A549 (cell line): ENCODE data around the gene FAM3C. TPM values are rescaled to one million over a fixed set of nuclear protein-coding genes. Genes with fewer than 3 reads are reported as not detected.
A peak's percentile ranks its signal among the peaks of the same experiment; 100 is the strongest.

ENCODE experiments used
- ATAC-seq, 2 experiments: fragments of 200-7000 bp in 1 of 2; fragments of >200 bp in 1 of 2; cut with Nextera tagmentation in 1 of 2; cut with Tn5 transposase in 1 of 2; 3 replicates each; pipeline versions ENCODE4 v1.8.0 to v1.9.1; 2018 to 2020; ENCODE audit warnings: mild to moderate bottlenecking in 1 of 2, moderate library complexity in 1 of 2
- CTCF ChIA-PET: fragments of 300-600 bp; sonication (Branson Sonifier 250); formaldehyde crosslinking; extraction: SDS; loops from one replicate; lab custom pipeline; 2021; ENCODE audit warnings: antibody characterized with exemption, inconsistent platforms; lab: Yijun Ruan, JAX
- POLR2A ChIA-PET: fragments of 350-600 bp; formaldehyde crosslinking; extraction: SDS; loops from one replicate; lab custom pipeline; 2021; ENCODE audit warnings: antibody characterized with exemption, inconsistent platforms; lab: Yijun Ruan, JAX
- DNase-seq, 2 experiments: peaks; one replicate each; pipeline versions ENCODE4 v3.0.0 to v3.0.0-alpha.2; 2011 to 2016; ENCODE audit warnings: low read depth in 1 of 2, low spot score in 1 of 2
- FAIRE-seq: peaks from 2 replicates; lab custom pipeline; 2011; peaks lifted over from hg19 to GRCh38; lab: Jason Lieb, UNC
- H3K27ac ChIP-seq, 2 experiments: fragments of >200 bp; sonication (Bioruptor Twin); formaldehyde crosslinking; 3 replicates each; pipeline ENCODE4 v1.5.1; 2016 to 2017
- H3K4me1 ChIP-seq: fragments of >200 bp; sonication (Bioruptor Twin); formaldehyde crosslinking; 3 replicates; pipeline ENCODE4 v1.6.1; 2016
- H3K4me2 ChIP-seq: fragments of >200 bp; sonication (Bioruptor Twin); formaldehyde crosslinking; 3 replicates; pipeline ENCODE4 v1.6.1; 2016
- H3K4me3 ChIP-seq: fragments of >200 bp; sonication (Bioruptor Twin); formaldehyde crosslinking; 3 replicates; pipeline ENCODE4 v1.5.1; 2016
- H3K9me3 ChIP-seq: fragments of >200 bp; sonication (Bioruptor Twin); formaldehyde crosslinking; 3 replicates; pipeline ENCODE4 v1.6.1; 2016
- BHLHE40 ChIP-seq: IDR thresholded peaks from 2 replicates; pipeline ENCODE4 v1.6.1; 2012; ENCODE audit warnings: low read depth, low read length, inconsistent platforms
- CBX2 ChIP-seq: fragments of 200-600 bp; sonication (generic); IDR thresholded peaks from 2 replicates; pipeline ENCODE4 v1.6.1; 2016; ENCODE audit warnings: low read depth, mild to moderate bottlenecking, borderline replicate concordance
- CHD4 ChIP-seq: fragments of 200-600 bp; sonication (generic); IDR thresholded peaks from 2 replicates; pipeline ENCODE4 v1.6.1; 2016; ENCODE audit warnings: antibody characterized with exemption, mild to moderate bottlenecking, borderline replicate concordance
- EHF ChIP-seq: fragments of 250-450 bp; sonication (Bioruptor Pico); IDR thresholded peaks from 2 replicates; pipeline ENCODE4 v1.5.0; 2020; ENCODE audit warnings: mild to moderate bottlenecking
- FOSL2 ChIP-seq, 2 experiments: fragments of 450-650 bp in 1 of 2; fragments of >200 bp in 1 of 2; sonication (Bioruptor Twin) in 1 of 2; formaldehyde crosslinking; IDR thresholded peaks; 2 replicates each; pipeline versions ENCODE4 v1.5.0 to v1.6.1; 2016 to 2020; ENCODE audit warnings: mild to moderate bottlenecking in 1 of 2, moderate library complexity in 1 of 2
- HEYL ChIP-seq: fragments of 250-450 bp; sonication (Bioruptor Pico); IDR thresholded peaks from 2 replicates; pipeline ENCODE4 v1.8.0; 2021; ENCODE audit warnings: mild to moderate bottlenecking, moderate library complexity
- HOXB13 ChIP-seq: fragments of 250-450 bp; sonication (Bioruptor Pico); IDR thresholded peaks from 2 replicates; pipeline ENCODE4 v1.5.0; 2020; ENCODE audit warnings: low read depth, mild to moderate bottlenecking, moderate library complexity
- JUN ChIP-seq, 2 experiments: fragments of >200 bp; sonication (Bioruptor Twin); formaldehyde crosslinking; IDR thresholded peaks; 2 replicates in 1 of 2; 3 replicates in 1 of 2; pipeline ENCODE4 v1.6.1; 2016 to 2017
- JUNB ChIP-seq: fragments of >200 bp; sonication (Bioruptor Twin); formaldehyde crosslinking; IDR thresholded peaks from 2 replicates; pipeline ENCODE4 v1.6.1; 2016
- NFE2L2 ChIP-seq: fragments of 150-350 bp; conservative IDR thresholded peaks from 2 replicates; pipeline ENCODE4 v1.6.1; 2014; ENCODE audit warnings: low read length
- NR3C1 ChIP-seq: fragments of >200 bp; sonication (Bioruptor Twin); formaldehyde crosslinking; IDR thresholded peaks from 3 replicates; pipeline ENCODE4 v1.6.1; 2017
- PHF8 ChIP-seq: fragments of 200-600 bp; sonication (generic); IDR thresholded peaks from 2 replicates; pipeline ENCODE4 v1.6.1; 2016; ENCODE audit warnings: low read depth, mild to moderate bottlenecking, antibody characterized with exemption, moderate library complexity, borderline replicate concordance
- RAD21 ChIP-seq, 2 experiments: fragments of >200 bp in 1 of 2; sonication (Bioruptor Twin) in 1 of 2; formaldehyde crosslinking in 1 of 2; IDR thresholded peaks in 1 of 2; conservative IDR thresholded peaks in 1 of 2; 2 replicates in 1 of 2; 3 replicates in 1 of 2; pipeline ENCODE4 v1.6.1; 2012 to 2018; ENCODE audit warnings: inconsistent platforms in 1 of 2
- RNF2 ChIP-seq: fragments of 200-600 bp; sonication (generic); IDR thresholded peaks from 2 replicates; pipeline ENCODE4 v1.6.1; 2016; ENCODE audit warnings: low read depth, mild to moderate bottlenecking, antibody characterized with exemption, moderate library complexity, borderline replicate concordance
- SMC3 ChIP-seq: fragments of >200 bp; sonication (Bioruptor Twin); formaldehyde crosslinking; IDR thresholded peaks from 3 replicates; pipeline ENCODE4 v1.6.1; 2018; ENCODE audit warnings: inconsistent platforms
- ZFP36 ChIP-seq: fragments of 450-650 bp; IDR thresholded peaks from 2 replicates; pipeline ENCODE4 v1.6.1; 2014; ENCODE audit warnings: borderline replicate concordance; ENCODE audit not compliant: partially characterized antibody
- WGBS: methylation state at CpG from one replicate; pipeline ENCODE4 v1.1.6; 2017; ENCODE audit errors: missing lambda C conversion rate; 5-methylcytosine and 5-hydroxymethylcytosine counted together
- polyA plus RNA-seq, 4 experiments: library from polyadenylated mRNA; depleted of rRNA in 3 of 4; stranded (reverse); fragments of >200 nt; fragmentation: RNase III in 1 of 4; extraction: RNeasy Plus Mini Kit Qiagen cat#74134 plus additional on column Dnase treatment in 1 of 4; gene quantifications; 2 replicates in 3 of 4; 3 replicates in 1 of 4; pipeline ENCODE4 v1.2.3, GENCODE V29; 2011 to 2017
- TF ChIP-seq, protein P1 (sequence below): fragments of >200 bp; sonication (Bioruptor Twin); formaldehyde crosslinking; IDR thresholded peaks from 3 replicates; pipeline ENCODE4 v1.5.1; 2016
- TF ChIP-seq, protein P2 (sequence below): IDR thresholded peaks from 2 replicates; pipeline ENCODE4 v1.6.1; 2012; ENCODE audit warnings: low read depth, borderline replicate concordance
- TF ChIP-seq, protein P3 (sequence below): fragments of 150-350 bp; IDR thresholded peaks from 2 replicates; pipeline ENCODE4 v1.6.1; 2014; ENCODE audit warnings: low read depth, mild to moderate bottlenecking, low read length
- TF ChIP-seq, protein P4 (sequence below): IDR thresholded peaks from 2 replicates; pipeline ENCODE4 v1.6.1; 2012

Gene FAM3C
- polyA plus RNA-seq, 2 of the 4 experiments (the other 2 are of a cell fraction), result 29.4 to 46.4 TPM

DNA sequence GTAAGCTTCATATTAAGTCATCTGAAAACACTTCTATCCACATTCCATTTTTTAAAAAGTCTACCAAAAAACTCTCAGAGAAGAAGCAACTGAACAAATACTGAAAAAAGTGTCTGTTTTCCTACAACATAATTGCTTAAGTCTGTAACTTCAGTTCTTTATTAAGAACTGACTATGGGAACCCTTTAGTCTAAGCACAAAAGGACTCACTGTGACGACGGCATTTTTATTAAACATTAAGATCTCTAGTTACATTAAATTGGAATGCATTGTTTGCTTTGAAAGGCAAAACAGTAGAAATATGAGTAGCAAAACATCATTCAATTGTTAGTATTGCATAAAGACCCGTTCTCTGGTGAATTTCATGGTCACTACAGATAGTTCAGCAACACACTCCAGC lies 5.8 kb upstream of the FAM3C start:
- TF ChIP-seq RNF2 (no peak), PHF8 (no peak), HEYL (no peak), CHD4 (no peak), HOXB13 (CRISPR knock-in tag) (no peak), NFE2L2 (no peak)
- 61% methylated on average over 3 of the region's 3 CpGs for WGBS
- Histone ChIP-seq H3K27ac (no peak overlapping the region), H3K4me3 (no peak overlapping the region), H3K9me3 (no peaks in the 10 kb centered on the region), H3K4me1 (peaks cover 13% of the 10 kb centered on the region), H3K4me2 (no peak overlapping the region)
- FAIRE-seq (no peak), ATAC-seq (no peak), DNase-seq (no peak)
- CTCF ChIA-PET, result interaction anchor here (0.6 kb wide), 1 partner anchor 311 kb away, joined by 3 read pairs; no protein-coding TSS in a partner anchor
- POLR2A ChIA-PET, result no interaction called here

DNA sequence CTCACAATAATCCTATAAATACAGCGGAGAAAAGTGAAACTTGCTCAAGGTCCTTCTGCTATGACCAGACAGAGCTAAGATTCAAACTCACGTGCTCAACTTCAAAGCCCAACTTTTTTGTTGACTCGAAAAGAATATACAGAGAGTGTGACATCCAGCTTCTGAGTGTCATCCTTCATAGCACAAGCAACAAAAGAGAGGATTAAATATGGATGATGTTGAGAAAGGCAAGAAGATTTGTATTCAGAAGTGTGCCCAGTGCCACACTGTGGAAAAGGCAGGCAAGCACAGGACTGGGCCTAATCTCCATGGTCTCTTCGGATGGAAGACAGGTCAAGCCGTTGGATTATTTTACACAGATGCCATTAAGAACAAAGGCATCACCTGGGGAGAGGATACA lies 2.1 kb upstream of the FAM3C start:
- 44% methylated on average over 5 of the region's 5 CpGs for WGBS
- peak in 1 of 2 experiments; percentile 59 for DNase-seq
- H3K27ac ChIP-seq, result no peak overlapping the region
- TF ChIP-seq HEYL (no peak), SMC3 (peak; percentile 30; the same call in 2 of the 3 replicates), FOSL2 (IDR thresholded peaks at IDR 0.05) (no peak), FOSL2 (CRISPR knock-in tag; IDR thresholded peaks at IDR 0.05) (no peak), RAD21 (conservative IDR thresholded peaks at IDR 0.05 in 1 of 2, IDR thresholded peaks at IDR 0.05 in 1 of 2) (peak in 1 of 2 experiments; percentile 23; a peak in 2 of 5 replicates)
- TF ChIP-seq, protein P1, sequence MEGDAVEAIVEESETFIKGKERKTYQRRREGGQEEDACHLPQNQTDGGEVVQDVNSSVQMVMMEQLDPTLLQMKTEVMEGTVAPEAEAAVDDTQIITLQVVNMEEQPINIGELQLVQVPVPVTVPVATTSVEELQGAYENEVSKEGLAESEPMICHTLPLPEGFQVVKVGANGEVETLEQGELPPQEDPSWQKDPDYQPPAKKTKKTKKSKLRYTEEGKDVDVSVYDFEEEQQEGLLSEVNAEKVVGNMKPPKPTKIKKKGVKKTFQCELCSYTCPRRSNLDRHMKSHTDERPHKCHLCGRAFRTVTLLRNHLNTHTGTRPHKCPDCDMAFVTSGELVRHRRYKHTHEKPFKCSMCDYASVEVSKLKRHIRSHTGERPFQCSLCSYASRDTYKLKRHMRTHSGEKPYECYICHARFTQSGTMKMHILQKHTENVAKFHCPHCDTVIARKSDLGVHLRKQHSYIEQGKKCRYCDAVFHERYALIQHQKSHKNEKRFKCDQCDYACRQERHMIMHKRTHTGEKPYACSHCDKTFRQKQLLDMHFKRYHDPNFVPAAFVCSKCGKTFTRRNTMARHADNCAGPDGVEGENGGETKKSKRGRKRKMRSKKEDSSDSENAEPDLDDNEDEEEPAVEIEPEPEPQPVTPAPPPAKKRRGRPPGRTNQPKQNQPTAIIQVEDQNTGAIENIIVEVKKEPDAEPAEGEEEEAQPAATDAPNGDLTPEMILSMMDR, result peak; percentile 29; the same call in 1 of the 3 replicates
- TF ChIP-seq, all 56 proteins: peak for 3
- Histone ChIP-seq H3K4me1 (peaks cover 24% of the 10 kb centered on the region), H3K4me3 (no peak overlapping the region), H3K4me2 (peak overlapping the region; percentile 59), H3K9me3 (no peaks in the 10 kb centered on the region)
- ChIA-PET CTCF (interaction anchor here (0.8 to 5.2 kb wide), 8 partner anchors 9 to 116 kb away, joined by 3 to 62 read pairs (median 3); no protein-coding TSS in a partner anchor), POLR2A (no interaction called here)
- ATAC-seq (no peak), FAIRE-seq (no peak)

DNA sequence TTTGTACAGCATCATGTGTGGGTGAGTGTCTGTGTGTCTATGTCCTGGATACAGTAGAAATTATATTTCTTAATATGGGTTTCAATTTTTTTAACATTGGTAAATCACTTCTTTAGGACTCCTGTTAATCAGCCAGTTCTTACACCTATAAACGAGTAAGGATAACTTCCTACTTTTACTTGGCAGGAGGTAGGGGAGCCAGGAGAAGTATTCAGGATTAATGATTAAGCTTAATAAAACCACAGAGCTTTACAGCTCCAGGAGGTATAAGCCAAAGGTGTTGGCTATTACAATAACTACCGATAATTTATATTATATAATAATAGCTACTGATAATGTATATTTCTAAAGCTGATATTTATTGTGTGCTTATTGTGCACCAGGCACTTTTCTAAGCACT lies 1.7 kb upstream of the FAM3C start:
- peak overlapping the region; percentile 59 for H3K4me2 ChIP-seq
- WGBS, result 37% methylated on average over 2 of the region's 2 CpGs
- TF ChIP-seq ZFP36 (no peak), EHF (CRISPR knock-in tag) (no peak), JUN (IDR thresholded peaks at IDR 0.05) (no peak)
- TF ChIP-seq, all 56 proteins: peak for 0
- Histone ChIP-seq H3K27ac (no peak overlapping the region), H3K4me3 (no peak overlapping the region), H3K4me1 (peaks cover 24% of the 10 kb centered on the region), H3K9me3 (no peaks in the 10 kb centered on the region)
- FAIRE-seq (no peak), DNase-seq (peak in 1 of 2 experiments; percentile 13), ATAC-seq (no peak)
- ChIA-PET CTCF (interaction anchor here (0.8 to 5.2 kb wide), 8 partner anchors 8 to 116 kb away, joined by 3 to 62 read pairs (median 3); no protein-coding TSS in a partner anchor), POLR2A (no interaction called here)

DNA sequence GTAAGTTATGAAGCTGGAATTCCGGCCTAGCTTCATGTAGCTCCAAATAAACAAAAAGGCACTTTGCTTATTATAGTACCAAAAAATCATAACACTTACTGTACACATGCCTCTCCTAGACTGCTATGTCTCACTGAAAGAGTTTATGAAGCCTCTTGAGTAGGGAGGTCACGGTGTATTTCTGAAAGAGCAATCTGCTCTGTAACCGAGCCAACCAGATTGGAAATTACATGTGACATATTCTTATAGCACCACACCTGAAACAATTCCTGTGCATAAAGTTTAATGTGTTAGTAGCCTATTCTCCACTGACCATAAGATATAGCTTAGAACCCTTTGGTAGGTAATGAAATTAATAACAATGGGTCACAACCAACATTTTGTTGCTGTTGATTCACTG lies 1.3 kb upstream of the FAM3C start:
- Histone ChIP-seq H3K9me3 (no peaks in the 10 kb centered on the region), H3K4me1 (peaks cover 24% of the 10 kb centered on the region), H3K4me2 (peak overlapping the region; percentile 59), H3K4me3 (no peak overlapping the region), H3K27ac (peak overlapping the region in 1 of 2 experiments; percentile 11; a peak in 1 of 6 replicates)
- TF ChIP-seq PHF8 (no peak), NR3C1 (no peak), JUNB (no peak), CBX2 (no peak), BHLHE40 (no peak), JUN (IDR thresholded peaks at IDR 0.05) (no peak)
- TF ChIP-seq, protein P2, sequence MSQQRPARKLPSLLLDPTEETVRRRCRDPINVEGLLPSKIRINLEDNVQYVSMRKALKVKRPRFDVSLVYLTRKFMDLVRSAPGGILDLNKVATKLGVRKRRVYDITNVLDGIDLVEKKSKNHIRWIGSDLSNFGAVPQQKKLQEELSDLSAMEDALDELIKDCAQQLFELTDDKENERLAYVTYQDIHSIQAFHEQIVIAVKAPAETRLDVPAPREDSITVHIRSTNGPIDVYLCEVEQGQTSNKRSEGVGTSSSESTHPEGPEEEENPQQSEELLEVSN, result no peak
- TF ChIP-seq, protein P3, sequence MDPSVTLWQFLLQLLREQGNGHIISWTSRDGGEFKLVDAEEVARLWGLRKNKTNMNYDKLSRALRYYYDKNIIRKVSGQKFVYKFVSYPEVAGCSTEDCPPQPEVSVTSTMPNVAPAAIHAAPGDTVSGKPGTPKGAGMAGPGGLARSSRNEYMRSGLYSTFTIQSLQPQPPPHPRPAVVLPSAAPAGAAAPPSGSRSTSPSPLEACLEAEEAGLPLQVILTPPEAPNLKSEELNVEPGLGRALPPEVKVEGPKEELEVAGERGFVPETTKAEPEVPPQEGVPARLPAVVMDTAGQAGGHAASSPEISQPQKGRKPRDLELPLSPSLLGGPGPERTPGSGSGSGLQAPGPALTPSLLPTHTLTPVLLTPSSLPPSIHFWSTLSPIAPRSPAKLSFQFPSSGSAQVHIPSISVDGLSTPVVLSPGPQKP, result no peak
- TF ChIP-seq, protein P4, sequence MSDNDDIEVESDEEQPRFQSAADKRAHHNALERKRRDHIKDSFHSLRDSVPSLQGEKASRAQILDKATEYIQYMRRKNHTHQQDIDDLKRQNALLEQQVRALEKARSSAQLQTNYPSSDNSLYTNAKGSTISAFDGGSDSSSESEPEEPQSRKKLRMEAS, result no peak
- no peak for ATAC-seq
- DNase-seq, result no peak
- ChIA-PET CTCF (interaction anchor here (1.2 to 5.2 kb wide), 8 partner anchors 8 to 44 kb away, joined by 3 to 62 read pairs (median 13); no protein-coding TSS in a partner anchor), POLR2A (no interaction called here)
- no peak for FAIRE-seq
- WGBS, result 79% methylated on average over 3 of the region's 3 CpGs
